PC-3 (cell line): ENCODE results near the gene EHMT1. TPM values are rescaled to one million over a fixed set of nuclear protein-coding genes. Genes with fewer than 3 reads are reported as not detected.

Experiments
- ATAC-seq: fragments of 200-7000 bp; cut with Tn5 transposase; 2 replicates; pipeline ENCODE4 v1.9.1; 2020; ENCODE audit warnings: mild to moderate bottlenecking, moderate library complexity
- BruUV-seq: library from RNA; stranded (reverse); fragments of 400-500 nt; replicated peaks from 2 replicates; lab custom pipeline; 2021; lab: Mats Ljungman, UMichigan
- CTCF ChIA-PET: fragments of 300-600 bp; sonication (Branson Sonifier 250); formaldehyde crosslinking; loops from one replicate; lab custom pipeline; 2022; ENCODE audit warnings: antibody characterized with exemption; lab: Charles Lee
- POLR2A ChIA-PET: fragments of 300-600 bp; sonication (Branson Sonifier 250); formaldehyde crosslinking; loops from one replicate; lab custom pipeline; 2022; ENCODE audit warnings: antibody characterized with exemption; ENCODE audit not compliant: unreplicated experiment; lab: Charles Lee
- DNase-seq: peaks from one replicate; pipeline ENCODE4 v3.0.0-alpha.2; 2015
- H2AFZ ChIP-seq: fragments of 300-600 bp; sonication (generic); 2 replicates; pipeline ENCODE4 v1.6.0; 2016; ENCODE audit warnings: antibody characterized with exemption, low read length
- H3F3A ChIP-seq: fragments of 300-600 bp; sonication (generic); one replicate; pipeline ENCODE4 v1.6.0; 2017; ENCODE audit warnings: antibody characterized with exemption, low read length, control low read depth, mild to moderate bottlenecking; ENCODE audit not compliant: unreplicated experiment
- H3K27ac ChIP-seq: fragments of 300-600 bp; sonication (generic); 2 replicates; pipeline ENCODE4 v1.5.1; 2016; ENCODE audit warnings: mild to moderate bottlenecking, low read length
- H3K27me3 ChIP-seq: fragments of 300-600 bp; sonication (generic); 2 replicates; pipeline ENCODE4 v1.6.1; 2016; ENCODE audit warnings: low read length, mixed read lengths
- H3K36me3 ChIP-seq: fragments of 300-600 bp; sonication (generic); 2 replicates; pipeline ENCODE4 v1.6.1; 2016; ENCODE audit warnings: low read depth, mixed run types, low read length, mixed read lengths
- H3K4me1 ChIP-seq: fragments of 300-600 bp; sonication (generic); 2 replicates; pipeline ENCODE4 v1.5.1; 2016; ENCODE audit warnings: low read length; ENCODE audit not compliant: insufficient read depth
- H3K4me2 ChIP-seq: fragments of 300-600 bp; sonication (generic); 2 replicates; pipeline ENCODE4 v1.6.0; 2016; ENCODE audit warnings: low read length
- H3K4me3 ChIP-seq: fragments of 300-600 bp; sonication (generic); 2 replicates; pipeline ENCODE4 v1.5.1; 2016; ENCODE audit warnings: mild to moderate bottlenecking, low read length, mixed read lengths
- H3K79me2 ChIP-seq: fragments of 300-600 bp; sonication (generic); 2 replicates; pipeline ENCODE4 v1.6.1; 2017; ENCODE audit warnings: low read length, mixed read lengths
- H3K9ac ChIP-seq: fragments of 300-600 bp; sonication (generic); 2 replicates; pipeline ENCODE4 v1.6.0; 2016; ENCODE audit warnings: mild to moderate bottlenecking, low read length
- H3K9me2 ChIP-seq: fragments of 300-600 bp; sonication (generic); replicated peaks from 2 replicates; pipeline ENCODE4 v1.6.1; 2016; ENCODE audit warnings: mixed run types, low read length, mixed read lengths
- H3K9me3 ChIP-seq: fragments of 300-600 bp; sonication (generic); 2 replicates; pipeline ENCODE4 v1.6.1; 2016; ENCODE audit warnings: low read length, mixed read lengths
- H4K20me1 ChIP-seq: fragments of 300-600 bp; sonication (generic); 2 replicates; pipeline ENCODE4 v1.6.1; 2016; ENCODE audit warnings: low read length, mixed read lengths
- EZH2 ChIP-seq: fragments of 300-600 bp; sonication (generic); IDR thresholded peaks from one replicate; pipeline ENCODE4 v1.6.1; 2017; ENCODE audit warnings: antibody characterized with exemption, mild to moderate bottlenecking, low read length; ENCODE audit not compliant: unreplicated experiment
- EZH2phosphoT487 ChIP-seq: fragments of 300-600 bp; sonication (generic); IDR thresholded peaks from 2 replicates; pipeline ENCODE4 v1.6.1; 2018; ENCODE audit warnings: mild to moderate bottlenecking, antibody characterized with exemption, low read length, borderline replicate concordance
- intact Hi-C: fragments of 100-400 bp; cut with micrococcal nuclease; formaldehyde crosslinking; loops from 2 replicates; pipeline ENCODE4 v1.9.0; 2023
- total RNA-seq: library from RNA; depleted of rRNA; stranded (reverse); fragments of >200 nt; gene quantifications from 2 replicates; pipeline ENCODE4 v1.2.3, GENCODE V29; 2014
- TF ChIP-seq, protein P1 (sequence below): fragments of 300-600 bp; sonication (generic); conservative IDR thresholded peaks from 2 replicates; pipeline ENCODE4 v1.5.1; 2017; ENCODE audit warnings: antibody characterized with exemption, low read depth, mild to moderate bottlenecking, low read length

EHMT1 gene
- total RNA-seq, 1 experiment from 2014 or later, result 42.8 TPM

GRCh38 chr9:137575716-137576411 is 42.9 kb upstream of the EHMT1 start:
- H3K9me2 ChIP-seq, result no peaks in the 10 kb centered on the region
- no peaks in the 10 kb centered on the region for H3K9me3 ChIP-seq
- TF ChIP-seq, protein P1, sequence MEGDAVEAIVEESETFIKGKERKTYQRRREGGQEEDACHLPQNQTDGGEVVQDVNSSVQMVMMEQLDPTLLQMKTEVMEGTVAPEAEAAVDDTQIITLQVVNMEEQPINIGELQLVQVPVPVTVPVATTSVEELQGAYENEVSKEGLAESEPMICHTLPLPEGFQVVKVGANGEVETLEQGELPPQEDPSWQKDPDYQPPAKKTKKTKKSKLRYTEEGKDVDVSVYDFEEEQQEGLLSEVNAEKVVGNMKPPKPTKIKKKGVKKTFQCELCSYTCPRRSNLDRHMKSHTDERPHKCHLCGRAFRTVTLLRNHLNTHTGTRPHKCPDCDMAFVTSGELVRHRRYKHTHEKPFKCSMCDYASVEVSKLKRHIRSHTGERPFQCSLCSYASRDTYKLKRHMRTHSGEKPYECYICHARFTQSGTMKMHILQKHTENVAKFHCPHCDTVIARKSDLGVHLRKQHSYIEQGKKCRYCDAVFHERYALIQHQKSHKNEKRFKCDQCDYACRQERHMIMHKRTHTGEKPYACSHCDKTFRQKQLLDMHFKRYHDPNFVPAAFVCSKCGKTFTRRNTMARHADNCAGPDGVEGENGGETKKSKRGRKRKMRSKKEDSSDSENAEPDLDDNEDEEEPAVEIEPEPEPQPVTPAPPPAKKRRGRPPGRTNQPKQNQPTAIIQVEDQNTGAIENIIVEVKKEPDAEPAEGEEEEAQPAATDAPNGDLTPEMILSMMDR, result no peak; the same call in 1 of the 2 replicates
- TF ChIP-seq EZH2phosphoT487 (no peak), EZH2 (no peak)
- H3K4me2 ChIP-seq, result no peak overlapping the region
- peaks cover 12% of the 10 kb centered on the region; the same call in 1 of the 2 replicates for H3K4me1 ChIP-seq
- H3K9ac ChIP-seq, result no peak overlapping the region
- no peak overlapping the region for H3K4me3 ChIP-seq
- DNase-seq (no peak), ATAC-seq (no peak)
- BruUV-seq, result no TSS peak
- H3K27ac ChIP-seq, result no peak overlapping the region
- H3F3A ChIP-seq, result no peaks in the 10 kb centered on the region
- ChIA-PET POLR2A (no interaction called here), CTCF (no interaction called here)
- no peaks in the 10 kb centered on the region for H3K27me3 ChIP-seq
- H4K20me1 ChIP-seq, result 0 out of 2 replicates have a peak, but pooled peaks cover 5% of the 10 kb centered on the region
- no peak overlapping the region for H2AFZ ChIP-seq
- H3K79me2 ChIP-seq, result peaks cover 41% of the 10 kb centered on the region
- intact Hi-C loops, result no loop called here
- H3K36me3 ChIP-seq, result peaks cover 29% of the 10 kb centered on the region; the same call in 1 of the 2 replicates

GRCh38 chr9:137578518-137579258 is 40.1 kb upstream of the EHMT1 start, which contains the start of gene DPH7:
Gene DPH7, minus strand, starts transcription at chr9:137578925. Its CDS starts 148 bp downstream, at chr9:137578777.
- Histone ChIP-seq H3K27me3 (no peaks in the 10 kb centered on the region), H3K9me2 (no peaks in the 10 kb centered on the region), H3K36me3 (peaks cover 19% of the 10 kb centered on the region; the same call in 1 of the 2 replicates), H3K4me3 (peak within 1 kb of the TSS; percentile 94), H3F3A (no peaks in the 10 kb centered on the region), H3K4me1 (peaks cover 12% of the 10 kb centered on the region; the same call in 1 of the 2 replicates), H2AFZ (peak within 1 kb of the TSS; percentile 89), H4K20me1 (0 out of 2 replicates have a peak, but pooled peaks cover 5% of the 10 kb centered on the region), H3K4me2 (peak within 1 kb of the TSS; percentile 87), H3K79me2 (peaks cover 38% of the 10 kb centered on the region), H3K9ac (peak within 1 kb of the TSS; percentile 93), H3K27ac (peak within 1 kb of the TSS; percentile 61), H3K9me3 (no peaks in the 10 kb centered on the region)
- CTCF ChIA-PET, result no interaction called here
- POLR2A ChIA-PET, result interaction anchor here (0.6 kb wide), 1 partner anchor 10 kb away, joined by 3 read pairs; no protein-coding TSS in a partner anchor
- no TSS peak for BruUV-seq
- ATAC-seq (peak; percentile 97), DNase-seq (peak; percentile 91)
- TF ChIP-seq EZH2phosphoT487 (no peak), EZH2 (no peak)
- TF ChIP-seq, protein P1, result peak; percentile 75
- intact Hi-C loops, result no loop called here
